Testis (tissue), 3 donors: ENCODE data around the gene SLC1A3. TPM values are rescaled to one million over a fixed set of nuclear protein-coding genes. Genes with fewer than 3 reads are reported as not detected.

Experiments
- DNase-seq: peaks from one replicate; pipeline ENCODE4 v3.0.0-alpha.2; 2019
- H3K27ac ChIP-seq, 2 donors: fragments of 200-600 bp; sonication (generic); one replicate each; pipeline ENCODE4 v1.5.1; 2019
- H3K27me3 ChIP-seq: fragments of 200-600 bp; sonication (generic); one replicate; pipeline ENCODE4 v1.5.1; 2019
- H3K36me3 ChIP-seq: fragments of 200-600 bp; sonication (generic); one replicate; pipeline ENCODE4 v1.5.1; 2017; ENCODE audit warnings: low read depth; ENCODE audit errors: missing control alignments
- H3K4me1 ChIP-seq: fragments of 200-600 bp; sonication (generic); one replicate; pipeline ENCODE4 v1.5.1; 2019
- H3K4me3 ChIP-seq, 2 donors: fragments of 200-600 bp; sonication (generic); one replicate each; pipeline ENCODE4 v1.5.1; 2017 to 2019
- H3K9me3 ChIP-seq: fragments of 200-600 bp; sonication (generic); one replicate; pipeline ENCODE4 v1.5.1; 2017
- POLR2A ChIP-seq: fragments of 450-650 bp; IDR thresholded peaks from one replicate; pipeline ENCODE4 v1.6.1; 2017; ENCODE audit warnings: antibody characterized with exemption, mild to moderate bottlenecking, moderate library complexity
- WGBS, 2 donors: methylation state at CpG; one replicate each; pipeline ENCODE4 v1.1.5; 2018; 5-methylcytosine and 5-hydroxymethylcytosine counted together
- intact Hi-C: fragments of 100-400 bp; cut with DNase I; formaldehyde crosslinking; loops from one replicate; pipeline ENCODE4 v1.15.1; 2023; ENCODE audit warnings: low total_unique reads
- polyA plus RNA-seq: library from polyadenylated mRNA; stranded (reverse); fragments of 350-450 nt; fragmentation: Illumina TruSeq; extraction: RNeasy Lipid Tissue Mini Kit (QIAGEN cat#74804); gene quantifications from one replicate; pipeline ENCODE4 v1.2.3, GENCODE V29; 2014; ENCODE audit warnings: low read depth, low replicate concordance; ENCODE audit not compliant: insufficient read depth
- total RNA-seq, 2 donors: library from RNA; depleted of rRNA; stranded (reverse); fragments of >200 nt; gene quantifications; one replicate each; pipeline ENCODE4 v1.2.3, GENCODE V29; 2016
- TF ChIP-seq, protein P1 (sequence below), 3 experiments: fragments of 450-650 bp in 2 of 3; fragments of 200-600 bp in 1 of 3; sonication (generic) in 1 of 3; IDR thresholded peaks; one replicate each; pipeline ENCODE4 v1.5.1; 2016 to 2019; ENCODE audit warnings: antibody characterized with exemption in 3 of 3, mild to moderate bottlenecking in 2 of 3, moderate library complexity in 1 of 3

SLC1A3 gene
- total and polyA plus RNA-seq, 3 donors from 2014 or later: 3.6 to 10.8 (median 6.6) TPM

DNA sequence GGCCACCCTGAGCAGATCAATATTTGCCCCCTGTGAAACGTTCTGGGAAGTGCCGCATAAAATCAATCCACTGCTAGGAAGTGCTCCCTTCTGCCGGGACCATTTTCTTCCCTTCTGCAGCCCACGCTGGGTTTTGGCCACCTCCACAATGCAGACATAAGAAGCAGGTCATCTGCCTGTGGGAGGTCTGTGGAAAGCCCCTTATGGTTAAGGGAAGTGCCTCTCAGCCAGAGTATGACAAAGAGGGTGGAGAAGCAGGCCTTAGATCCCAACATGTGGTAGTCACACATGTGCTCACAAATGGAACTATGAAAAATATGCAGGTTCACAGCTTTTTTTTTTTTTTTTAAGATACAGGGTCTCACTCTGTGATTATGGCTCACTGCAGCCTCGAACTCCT, 82.8 kb downstream of the SLC1A3 start:
- H3K4me3 ChIP-seq: no peak overlapping the region
- intact Hi-C loops: no loop called here
- no peak for DNase-seq
- H3K4me1 ChIP-seq: no peaks in the 10 kb centered on the region
- no peaks in the 10 kb centered on the region for H3K9me3 ChIP-seq
- H3K27ac ChIP-seq: no peak overlapping the region
- no peaks in the 10 kb centered on the region for H3K36me3 ChIP-seq
- WGBS, 2 donors: 40 to 63% methylated on average over 5 of the region's 5 CpGs
- no peak for TF ChIP-seq POLR2A
- TF ChIP-seq, protein P1, sequence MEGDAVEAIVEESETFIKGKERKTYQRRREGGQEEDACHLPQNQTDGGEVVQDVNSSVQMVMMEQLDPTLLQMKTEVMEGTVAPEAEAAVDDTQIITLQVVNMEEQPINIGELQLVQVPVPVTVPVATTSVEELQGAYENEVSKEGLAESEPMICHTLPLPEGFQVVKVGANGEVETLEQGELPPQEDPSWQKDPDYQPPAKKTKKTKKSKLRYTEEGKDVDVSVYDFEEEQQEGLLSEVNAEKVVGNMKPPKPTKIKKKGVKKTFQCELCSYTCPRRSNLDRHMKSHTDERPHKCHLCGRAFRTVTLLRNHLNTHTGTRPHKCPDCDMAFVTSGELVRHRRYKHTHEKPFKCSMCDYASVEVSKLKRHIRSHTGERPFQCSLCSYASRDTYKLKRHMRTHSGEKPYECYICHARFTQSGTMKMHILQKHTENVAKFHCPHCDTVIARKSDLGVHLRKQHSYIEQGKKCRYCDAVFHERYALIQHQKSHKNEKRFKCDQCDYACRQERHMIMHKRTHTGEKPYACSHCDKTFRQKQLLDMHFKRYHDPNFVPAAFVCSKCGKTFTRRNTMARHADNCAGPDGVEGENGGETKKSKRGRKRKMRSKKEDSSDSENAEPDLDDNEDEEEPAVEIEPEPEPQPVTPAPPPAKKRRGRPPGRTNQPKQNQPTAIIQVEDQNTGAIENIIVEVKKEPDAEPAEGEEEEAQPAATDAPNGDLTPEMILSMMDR (IDR thresholded peaks at IDR 0.05): no peak
- H3K27me3 ChIP-seq: no peaks in the 10 kb centered on the region

DNA sequence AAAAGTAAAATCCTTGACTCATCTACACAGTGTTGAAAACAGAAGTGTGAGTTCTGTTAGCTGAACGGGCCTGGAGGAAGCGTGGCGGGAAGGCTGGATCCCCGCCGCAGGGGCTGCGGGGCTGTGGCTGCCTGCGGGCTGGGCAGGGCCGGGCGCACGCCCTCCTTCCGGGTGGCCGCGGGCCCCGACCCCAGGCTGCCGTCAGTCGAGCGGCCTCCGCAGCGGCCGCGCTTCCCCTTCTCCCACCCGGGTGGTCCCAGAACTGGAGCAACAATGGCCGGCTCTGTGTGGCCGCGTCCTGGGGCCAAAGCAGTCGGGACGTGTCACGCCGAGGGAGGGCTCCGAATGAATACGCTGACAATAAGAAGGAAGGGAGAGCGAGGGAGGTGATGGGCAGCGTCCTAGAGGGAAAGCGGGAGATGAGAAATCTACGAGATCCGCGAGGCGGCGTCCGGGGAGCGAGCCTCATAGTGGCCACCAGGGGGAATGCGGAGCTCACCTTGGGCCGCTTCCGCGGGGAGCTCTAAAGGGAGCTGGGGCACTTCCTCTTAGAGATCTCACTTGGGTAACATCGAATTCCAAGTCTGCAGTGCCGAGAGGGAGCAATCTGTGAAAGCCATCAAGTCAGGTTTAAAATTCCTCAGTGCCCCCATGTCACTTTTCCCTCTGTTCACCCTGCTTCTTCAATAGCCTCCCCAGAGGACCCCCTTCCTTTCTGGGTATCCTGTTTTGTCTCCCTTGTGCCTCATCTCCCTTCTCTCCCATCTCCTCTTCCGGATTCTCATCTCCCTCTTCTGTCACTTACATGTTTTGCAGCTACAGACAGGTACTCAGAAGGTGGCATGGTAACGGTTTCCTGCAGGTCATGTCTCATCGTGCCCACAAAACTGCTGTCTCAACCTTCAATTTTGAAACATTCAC, 83.9 kb downstream of the SLC1A3 start:
- no peak for TF ChIP-seq POLR2A
- TF ChIP-seq, protein P1 (IDR thresholded peaks at IDR 0.05): peak; percentile 72 to 80 (median 75)
- intact Hi-C loops: loop anchor here (5.0 kb wide), 1 partner anchor 273 kb away; no protein-coding TSS in a partner anchor
- 3% methylated on average over 36 to 50 of the region's 50 CpGs for WGBS, 2 donors

DNA sequence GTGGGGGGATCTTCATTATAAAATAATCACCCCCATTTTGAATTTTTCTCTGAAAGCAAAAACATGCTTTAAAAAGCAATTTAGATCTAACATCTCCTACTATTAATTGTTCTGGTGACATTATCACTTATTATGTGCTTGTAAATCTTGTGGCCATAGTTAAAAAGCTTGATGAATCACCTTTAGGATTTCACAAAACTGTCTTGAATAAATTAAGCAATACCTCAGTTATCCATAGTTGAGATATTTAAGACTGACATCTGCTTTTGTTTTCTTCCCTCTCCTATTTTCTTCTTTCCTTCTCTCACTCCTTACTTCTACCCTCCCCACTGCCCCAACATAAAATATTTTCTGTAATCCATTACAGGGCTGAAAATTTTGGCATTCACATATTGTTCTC, 84.8 kb downstream of the SLC1A3 start:
- Histone ChIP-seq H3K36me3 (no peaks in the 10 kb centered on the region), H3K4me1 (no peaks in the 10 kb centered on the region), H3K9me3 (no peaks in the 10 kb centered on the region), H3K4me3 (no peak overlapping the region), H3K27me3 (no peaks in the 10 kb centered on the region), H3K27ac (peak overlapping the region in 1 of 2 donors; percentile 18)
- TF ChIP-seq POLR2A: no peak
- TF ChIP-seq, protein P1 (IDR thresholded peaks at IDR 0.05): no peak
- intact Hi-C loops: loop anchor here (5.0 kb wide), 1 partner anchor 274 kb away; no protein-coding TSS in a partner anchor
- DNase-seq: no peak

More for the DNA sequence above, 83.9 kb downstream of the SLC1A3 start:
- peak; percentile 82 for DNase-seq
- no peaks in the 10 kb centered on the region for H3K27me3 ChIP-seq
- H3K4me3 ChIP-seq: peak overlapping the region; percentile 57 to 61
- peak overlapping the region; percentile 56 to 82 for H3K27ac ChIP-seq
- no peaks in the 10 kb centered on the region for H3K9me3 ChIP-seq
- no peaks in the 10 kb centered on the region for H3K36me3 ChIP-seq
- no peaks in the 10 kb centered on the region for H3K4me1 ChIP-seq

DNA sequence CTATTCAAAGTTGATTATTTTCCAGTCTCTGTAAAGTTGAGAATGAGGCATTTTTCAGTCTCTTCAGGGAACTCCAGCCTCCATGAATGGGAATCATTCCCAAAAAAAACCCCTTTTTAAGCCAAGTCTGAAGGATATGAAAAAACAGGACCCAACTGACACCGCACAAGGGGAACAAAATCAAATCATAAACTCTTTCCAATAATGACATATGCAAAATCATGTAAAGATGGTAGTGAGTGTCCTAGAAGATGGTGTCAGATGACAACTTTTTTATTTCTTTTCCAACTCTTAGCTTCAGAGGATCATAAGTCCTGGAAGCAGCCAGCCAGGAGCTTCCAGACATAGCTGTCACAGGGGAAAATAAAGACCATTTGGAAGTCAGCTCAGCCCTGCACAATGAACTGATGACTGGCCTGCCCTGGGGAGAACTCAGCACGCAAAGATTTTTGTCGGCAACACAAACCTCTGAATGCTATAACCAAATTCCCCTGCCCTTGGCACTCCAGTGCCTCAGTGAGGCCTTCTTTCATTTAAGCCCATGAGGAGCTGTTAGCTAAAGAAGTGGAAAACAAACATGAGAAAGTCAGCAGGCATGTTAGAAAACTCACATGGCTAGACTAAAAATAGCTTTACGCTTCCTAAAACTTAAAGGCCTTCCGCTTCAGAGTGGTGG, 85.4 kb downstream of the SLC1A3 start:
- 57% methylated on average over 5 of the region's 5 CpGs for WGBS, 2 donors
- intact Hi-C loops: loop anchor here (5.0 kb wide), 1 partner anchor 275 kb away; no protein-coding TSS in a partner anchor
- peak overlapping the region in 1 of 2 donors; percentile 18 for H3K27ac ChIP-seq

More for the DNA sequence above, 85.4 kb downstream of the SLC1A3 start:
- H3K4me3 ChIP-seq: no peak overlapping the region
- no peak for DNase-seq
- H3K27me3 ChIP-seq: no peaks in the 10 kb centered on the region
- TF ChIP-seq POLR2A: no peak
- TF ChIP-seq, protein P1 (IDR thresholded peaks at IDR 0.05): no peak
- no peaks in the 10 kb centered on the region for H3K9me3 ChIP-seq
- H3K36me3 ChIP-seq: no peaks in the 10 kb centered on the region
- H3K4me1 ChIP-seq: no peaks in the 10 kb centered on the region
